Sigmoid colon (tissue), 7 donors: ENCODE results near the gene FAM118A. TPM values are rescaled to one million over a fixed set of nuclear protein-coding genes. Genes with fewer than 3 reads are reported as not detected.
"Not testable (repeated sequence)": the region's sequence is repeated elsewhere in the genome, so short reads cannot be mapped to it uniquely, and the experiment has no call there.

Experiments
- DNase-seq: peaks from one replicate; pipeline ENCODE4 v3.0.0-alpha.2; 2019
- H3K27ac ChIP-seq, 4 donors: fragments of 200-600 bp; sonication (generic); one replicate each; pipeline ENCODE4 v1.5.1; 2016 to 2019; ENCODE audit warnings: mild to moderate bottlenecking in 1 of 4
- H3K27me3 ChIP-seq, 3 donors: fragments of 200-600 bp; sonication (generic); one replicate each; pipeline ENCODE4 v1.5.1; 2019; ENCODE audit warnings: mild to moderate bottlenecking in 1 of 3
- H3K36me3 ChIP-seq, 4 donors: fragments of 200-600 bp; sonication (generic); one replicate each; pipeline ENCODE4 v1.5.1; 2016 to 2019
- H3K4me1 ChIP-seq, 4 donors: fragments of 200-600 bp; sonication (generic); one replicate each; pipeline ENCODE4 v1.5.1; 2017 to 2019
- H3K4me3 ChIP-seq, 4 donors: fragments of 200-600 bp; sonication (generic); one replicate each; pipeline ENCODE4 v1.5.1; 2017 to 2019; ENCODE audit warnings: mild to moderate bottlenecking in 2 of 4, moderate library complexity in 1 of 4
- H3K9me3 ChIP-seq, 4 donors: fragments of 200-600 bp in 3 of 4; sonication (generic) in 3 of 4; one replicate each; pipeline versions ENCODE4 v1.5.1 to v1.6.1; 2013 to 2019
- EP300 ChIP-seq, 4 donors: sonication (generic); formaldehyde crosslinking; IDR thresholded peaks; one replicate each; pipeline ENCODE4 v1.6.1; 2017; ENCODE audit warnings: antibody characterized with exemption in 4 of 4
- POLR2A ChIP-seq, 2 donors: fragments of 450-650 bp; IDR thresholded peaks; one replicate each; pipeline ENCODE4 v1.6.1; 2016; ENCODE audit warnings: antibody characterized with exemption in 2 of 2, mild to moderate bottlenecking in 2 of 2, moderate library complexity in 2 of 2
- POLR2AphosphoS5 ChIP-seq, 4 donors: sonication (generic); formaldehyde crosslinking; IDR thresholded peaks; one replicate each; pipeline ENCODE4 v1.6.1; 2017; ENCODE audit warnings: antibody characterized with exemption in 4 of 4
- WGBS, 2 donors: extraction: QIAGEN DNeasy Blood & Tissue Kit; methylation state at CpG; one replicate each; pipeline ENCODE4 v1.1.7; 2013; 5-methylcytosine and 5-hydroxymethylcytosine counted together
- intact Hi-C: fragments of 100-400 bp; cut with DNase I; formaldehyde crosslinking; loops from one replicate; pipeline ENCODE4 v1.15.1; 2023
- polyA plus RNA-seq, 3 donors: library from polyadenylated mRNA; stranded (reverse); fragments of 200-250 nt; gene quantifications; one replicate each; pipeline ENCODE4 v1.2.3, GENCODE V29; 2013
- total RNA-seq, 4 donors: library from RNA; depleted of rRNA; stranded (reverse); fragments of >200 nt; gene quantifications; one replicate each; pipeline ENCODE4 v1.1.0, GENCODE V29; 2016
- TF ChIP-seq, protein P1 (sequence below), 4 experiments: fragments of 450-650 bp in 3 of 4; fragments of 200-600 bp in 1 of 4; IDR thresholded peaks; one replicate each; pipeline ENCODE4 v1.5.1; 2016 to 2019; ENCODE audit warnings: antibody characterized with exemption in 4 of 4, mild to moderate bottlenecking in 3 of 4, moderate library complexity in 2 of 4
- donor health status: healthy with polysubstance abuse.
- donor health status: Bipolar disorder and iron deficiency.
- donor health status: healthy.

FAM118A gene
- total RNA-seq (100 to 1,000 TPM in 1 of 4 donors, 10 to 100 TPM in 3; 12.8 to 126 (median 38.8) TPM), polyA plus RNA-seq (10 to 100 TPM in 2 of 3 donors, 1 to 10 TPM in 1; 7.2 to 43.5 (median 12.5) TPM)

- Histone ChIP-seq H3K27ac (peak within 1 kb of the TSS; percentile 83 to 90 (median 86)), H3K9me3 (no peaks in the 10 kb centered on the region), H3K4me3 (peak within 1 kb of the TSS; percentile 84 to 97 (median 95)), H3K36me3 (no peaks in the 10 kb centered on the region), H3K4me1 (peaks cover 0 to 20% (median 20%) of the 10 kb centered on the region in 4 donors), H3K27me3 (no peaks in the 10 kb centered on the region)
- TF ChIP-seq EP300 (IDR thresholded peaks at IDR 0.05) (no peak), POLR2AphosphoS5 (IDR thresholded peaks at IDR 0.05) (peak; percentile 54 to 91 (median 86)), POLR2A (IDR thresholded peaks at IDR 0.05) (peak; percentile 50 to 54)
- 1% methylated on average over 95 of the region's 95 CpGs for WGBS, 2 donors
- intact Hi-C loops = loop anchor here (5.0 kb wide), 2 partner anchors 37 to 128 kb away; no protein-coding TSS in a partner anchor
- peak; percentile 96 for DNase-seq
Observed at GRCh38 chr22:45309422-45310227, at the start of gene FAM118A. Gene FAM118A, plus strand, starts transcription at chr22:45309934. Its CDS starts 12,446 bp downstream, at chr22:45322380.

DNA sequence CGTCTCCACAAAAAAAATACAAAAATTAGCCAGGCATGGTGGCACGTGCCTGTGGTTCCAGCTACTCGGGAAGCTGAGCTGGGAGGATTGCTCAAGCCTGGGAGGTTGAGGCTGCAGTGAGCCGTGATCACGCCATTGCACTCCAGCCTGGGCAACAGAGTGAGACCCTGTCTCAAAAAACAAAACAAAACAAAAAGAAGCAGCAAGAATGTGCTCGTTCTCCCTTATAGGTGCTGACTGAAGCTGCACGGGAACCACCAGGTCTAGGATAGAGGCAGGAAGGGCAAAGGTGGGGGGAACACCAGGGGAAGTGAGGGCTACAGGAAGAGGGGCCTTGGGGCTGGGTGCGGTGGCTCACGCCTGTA lies 49.4 kb upstream of the FAM118A start:
- H3K27ac ChIP-seq, DNase-seq, H3K36me3 ChIP-seq, H3K4me3 ChIP-seq, H3K27me3 ChIP-seq, H3K9me3 ChIP-seq: not testable (repeated sequence)
- intact Hi-C loops = loop anchor here (5.0 kb wide), 2 partner anchors 98 to 158 kb away; partner anchors contain the start of gene NUP50
- 83 to 85% methylated on average over 9 of the region's 9 CpGs for WGBS, 2 donors
- peaks cover 0 to 14% (median 11%) of the 10 kb centered on the region in 4 donors for H3K4me1 ChIP-seq

- H3K27ac ChIP-seq = no peak overlapping the region
- no peaks in the 10 kb centered on the region for H3K36me3 ChIP-seq
- WGBS, 2 donors = 32 to 75% methylated on average over 20 of the region's 20 CpGs
- H3K27me3 ChIP-seq = no peaks in the 10 kb centered on the region
- intact Hi-C loops = loop anchor here (5.0 kb wide), 2 partner anchors 99 to 159 kb away; partner anchors contain the start of gene NUP50
- peaks cover 0 to 14% (median 11%) of the 10 kb centered on the region in 4 donors for H3K4me1 ChIP-seq
- DNase-seq = no peak
- no peak for TF ChIP-seq EP300 (IDR thresholded peaks at IDR 0.05)
- TF ChIP-seq, protein P1, sequence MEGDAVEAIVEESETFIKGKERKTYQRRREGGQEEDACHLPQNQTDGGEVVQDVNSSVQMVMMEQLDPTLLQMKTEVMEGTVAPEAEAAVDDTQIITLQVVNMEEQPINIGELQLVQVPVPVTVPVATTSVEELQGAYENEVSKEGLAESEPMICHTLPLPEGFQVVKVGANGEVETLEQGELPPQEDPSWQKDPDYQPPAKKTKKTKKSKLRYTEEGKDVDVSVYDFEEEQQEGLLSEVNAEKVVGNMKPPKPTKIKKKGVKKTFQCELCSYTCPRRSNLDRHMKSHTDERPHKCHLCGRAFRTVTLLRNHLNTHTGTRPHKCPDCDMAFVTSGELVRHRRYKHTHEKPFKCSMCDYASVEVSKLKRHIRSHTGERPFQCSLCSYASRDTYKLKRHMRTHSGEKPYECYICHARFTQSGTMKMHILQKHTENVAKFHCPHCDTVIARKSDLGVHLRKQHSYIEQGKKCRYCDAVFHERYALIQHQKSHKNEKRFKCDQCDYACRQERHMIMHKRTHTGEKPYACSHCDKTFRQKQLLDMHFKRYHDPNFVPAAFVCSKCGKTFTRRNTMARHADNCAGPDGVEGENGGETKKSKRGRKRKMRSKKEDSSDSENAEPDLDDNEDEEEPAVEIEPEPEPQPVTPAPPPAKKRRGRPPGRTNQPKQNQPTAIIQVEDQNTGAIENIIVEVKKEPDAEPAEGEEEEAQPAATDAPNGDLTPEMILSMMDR (IDR thresholded peaks at IDR 0.05) = no peak
- TF ChIP-seq POLR2AphosphoS5 (IDR thresholded peaks at IDR 0.05) = no peak
- TF ChIP-seq POLR2A (IDR thresholded peaks at IDR 0.05) = no peak
- no peaks in the 10 kb centered on the region for H3K9me3 ChIP-seq
- H3K4me3 ChIP-seq = no peak overlapping the region
Observed at GRCh38 chr22:45261407-45262088, 48.2 kb upstream of the FAM118A start.

- no peak overlapping the region for H3K27ac ChIP-seq
- no peaks in the 10 kb centered on the region for H3K36me3 ChIP-seq
- WGBS, 2 donors = 65 to 70% methylated on average over 13 of the region's 13 CpGs
- no peak overlapping the region for H3K4me3 ChIP-seq
- peaks cover 0 to 14% (median 11%) of the 10 kb centered on the region in 4 donors for H3K4me1 ChIP-seq
- intact Hi-C loops = loop anchor here (5.0 kb wide), 2 partner anchors 100 to 160 kb away; partner anchors contain the start of gene NUP50
- DNase-seq = no peak
- TF ChIP-seq POLR2AphosphoS5 (IDR thresholded peaks at IDR 0.05) = no peak
- TF ChIP-seq EP300 (IDR thresholded peaks at IDR 0.05) = no peak
- TF ChIP-seq, protein P1 (IDR thresholded peaks at IDR 0.05) = no peak
- TF ChIP-seq POLR2A (IDR thresholded peaks at IDR 0.05) = no peak
- no peaks in the 10 kb centered on the region for H3K27me3 ChIP-seq
- no peaks in the 10 kb centered on the region for H3K9me3 ChIP-seq
Observed at GRCh38 chr22:45262195-45262930, 47.4 kb upstream of the FAM118A start.

GRCh38 chr22:45262931-45263462 lies 46.7 kb upstream of the FAM118A start:
- intact Hi-C loops = loop anchor here (5.0 kb wide), 2 partner anchors 101 to 161 kb away; partner anchors contain the start of gene NUP50
- Histone ChIP-seq H3K27ac (peak overlapping the region in 3 of 4 donors; percentile 21 to 68 (median 34)), H3K4me1 (peaks cover 0 to 16% (median 13%) of the 10 kb centered on the region in 4 donors), H3K4me3 (no peak overlapping the region), H3K36me3 (no peaks in the 10 kb centered on the region), H3K9me3 (no peaks in the 10 kb centered on the region), H3K27me3 (no peaks in the 10 kb centered on the region)
- DNase-seq = no peak
- TF ChIP-seq, protein P1 (IDR thresholded peaks at IDR 0.05) = no peak
- TF ChIP-seq POLR2A (IDR thresholded peaks at IDR 0.05) (no peak), POLR2AphosphoS5 (IDR thresholded peaks at IDR 0.05) (no peak), EP300 (IDR thresholded peaks at IDR 0.05) (no peak)
- WGBS, 2 donors = 25 to 38% methylated on average over 14 of the region's 14 CpGs
